ENCODE measurements around the gene TSC2. TPM values are rescaled to one million over a fixed set of nuclear protein-coding genes. Genes with fewer than 3 reads are reported as not detected.

Gene TSC2
- total RNA-seq, 1 experiment from 2014 or later: 134 TPM

GRCh38 chr16:2092256-2092620 is 44.5 kb downstream of the TSC2 start (continued):
- TF ChIP-seq ZNF512 (CRISPR knock-in tag; IDR thresholded peaks at IDR 0.05; ENCODE audit: borderline replicate concordance): no peak
- TF ChIP-seq ZNF396 (CRISPR knock-in tag; IDR thresholded peaks at IDR 0.05; ENCODE audit: borderline replicate concordance): no peak
- no peak for TF ChIP-seq MYBL2 (CRISPR knock-in tag; IDR thresholded peaks at IDR 0.05)
- no peak for TF ChIP-seq PRRX2 (CRISPR knock-in tag; IDR thresholded peaks at IDR 0.05)
- TF ChIP-seq TCF7 (CRISPR knock-in tag; IDR thresholded peaks at IDR 0.05; ENCODE audit: low read depth): no peak
- no peak for TF ChIP-seq ZBTB21 (CRISPR knock-in tag; IDR thresholded peaks at IDR 0.05; ENCODE audit: borderline replicate concordance)
- no peak for TF ChIP-seq SP1 (CRISPR knock-in tag; conservative IDR thresholded peaks at IDR 0.05)
- TF ChIP-seq ZNF263 (CRISPR knock-in tag; IDR thresholded peaks at IDR 0.05; ENCODE audit: low read depth): no peak
- no peak for TF ChIP-seq ELF4 (CRISPR knock-in tag; IDR thresholded peaks at IDR 0.05; ENCODE audit: low read depth)

GRCh38 chr16:2092866-2093265 is 45.1 kb downstream of the TSC2 start:
- H3K27me3 Mint-ChIP-seq (ENCODE audit: low read depth): no peaks in the 10 kb centered on the region
- CTCF ChIA-PET: interaction anchor here (1.0 to 5.8 kb wide), 4 partner anchors 36 to 102 kb away, joined by 3 to 73 read pairs (median 4); no protein-coding TSS in a partner anchor
- peaks cover 8% of the 10 kb centered on the region; the same call in 1 of the 2 replicates for H3K36me3 Mint-ChIP-seq
- no peaks in the 10 kb centered on the region for H3K4me1 Mint-ChIP-seq
- no peaks in the 10 kb centered on the region for H3K9me3 Mint-ChIP-seq
- TF ChIP-seq ELF4 (CRISPR knock-in tag; IDR thresholded peaks at IDR 0.05; ENCODE audit: low read depth): no peak
- TF ChIP-seq JAZF1 (CRISPR knock-in tag; IDR thresholded peaks at IDR 0.05): no peak
- no peak for TF ChIP-seq ZMAT4 (CRISPR knock-in tag; IDR thresholded peaks at IDR 0.05)
- no peak for TF ChIP-seq ZNF121 (CRISPR knock-in tag; IDR thresholded peaks at IDR 0.05)
- no peak for TF ChIP-seq ZNF532 (CRISPR knock-in tag; IDR thresholded peaks at IDR 0.05; ENCODE audit: borderline replicate concordance)
- no peak overlapping the region for H3K27ac Mint-ChIP-seq
- DNase-seq (ENCODE audit: low spot score): no peak
- no peak overlapping the region for H3K4me3 Mint-ChIP-seq
- POLR2A ChIA-PET: no interaction called here
- ATAC-seq: no peak

- Mint-ChIP-seq H3K36me3 (peaks cover 8% of the 10 kb centered on the region; the same call in 1 of the 2 replicates), H3K27me3 (ENCODE audit: low read depth) (no peaks in the 10 kb centered on the region), H3K4me3 (no peak overlapping the region), H3K9me3 (no peaks in the 10 kb centered on the region), H3K27ac (no peak overlapping the region), H3K4me1 (no peaks in the 10 kb centered on the region)
- DNase-seq (ENCODE audit: low spot score) (no peak), ATAC-seq (no peak)
- ChIA-PET CTCF (interaction anchor here (1.1 to 5.8 kb wide), 3 partner anchors 37 to 77 kb away, joined by 3 to 73 read pairs (median 5); no protein-coding TSS in a partner anchor), POLR2A (no interaction called here)
- TF ChIP-seq SMAD3 (CRISPR knock-in tag; IDR thresholded peaks at IDR 0.05; ENCODE audit: borderline replicate concordance) (no peak), ATF2 (CRISPR knock-in tag; IDR thresholded peaks at IDR 0.05; ENCODE audit: borderline replicate concordance, low read depth) (no peak), PRRX2 (CRISPR knock-in tag; IDR thresholded peaks at IDR 0.05) (no peak), HMGA2 (CRISPR knock-in tag; IDR thresholded peaks at IDR 0.05) (no peak), CREB1 (CRISPR knock-in tag; IDR thresholded peaks at IDR 0.05) (no peak), MAX (CRISPR knock-in tag; IDR thresholded peaks at IDR 0.05) (no peak), MYBL2 (CRISPR knock-in tag; IDR thresholded peaks at IDR 0.05) (no peak), ARID4B (CRISPR knock-in tag; IDR thresholded peaks at IDR 0.05; ENCODE audit: borderline replicate concordance) (no peak), ZNF219 (CRISPR knock-in tag; IDR thresholded peaks at IDR 0.05; ENCODE audit: borderline replicate concordance) (no peak), GRHL2 (CRISPR knock-in tag; IDR thresholded peaks at IDR 0.05; ENCODE audit: insufficient replicate concordance, severe bottlenecking) (no peak)
These were observed 46.0 kb downstream of the TSC2 start for GRCh38 chr16:2093793-2094192.
